NCI-H460 (cell line): ENCODE results near the gene CASS4. TPM values are rescaled to one million over a fixed set of nuclear protein-coding genes. Genes with fewer than 3 reads are reported as not detected.

Experiments
- DNase-seq: peaks from one replicate; pipeline ENCODE4 v3.0.0-alpha.2; 2016; ENCODE audit warnings: low read depth; ENCODE audit errors: extremely low read depth
- total RNA-seq: library from RNA; depleted of rRNA; stranded (reverse); fragments of >200 nt; shearing (Covaris generic); gene quantifications from 2 replicates; pipeline ENCODE4 v1.2.3, GENCODE V29; 2014

CASS4 gene
- total RNA-seq, 1 experiment from 2014 or later, result 0.05 TPM

GRCh38 chr20:56422076-56422823 is 10.2 kb downstream of the CASS4 start:
- no peak for DNase-seq

GRCh38 chr20:56422824-56423189 is 10.7 kb downstream of the CASS4 start:
- DNase-seq, result no peak

GRCh38 chr20:56423211-56423610 is 11.2 kb downstream of the CASS4 start:
- no peak for DNase-seq

GRCh38 chr20:56423886-56424285 is 11.8 kb downstream of the CASS4 start:
- no peak for DNase-seq

GRCh38 chr20:56424931-56425330 is 12.9 kb downstream of the CASS4 start:
- no peak for DNase-seq

- DNase-seq, result no peak
Measured at GRCh38 chr20:56426026-56426425, 14.0 kb downstream of the CASS4 start.

GRCh38 chr20:56426926-56427325 is 14.9 kb downstream of the CASS4 start:
- DNase-seq, result no peak

- DNase-seq, result no peak
Measured at GRCh38 chr20:56427797-56428196, 15.7 kb downstream of the CASS4 start.

GRCh38 chr20:56428410-56428809 is 16.4 kb downstream of the CASS4 start:
- DNase-seq, result no peak

- no peak for DNase-seq
Measured at GRCh38 chr20:56428881-56429280, 16.8 kb downstream of the CASS4 start.

- DNase-seq, result no peak
Measured at GRCh38 chr20:56429502-56429901, 17.4 kb downstream of the CASS4 start.

GRCh38 chr20:56429941-56430340 is 17.9 kb downstream of the CASS4 start:
- DNase-seq, result no peak

- DNase-seq, result no peak
Measured at GRCh38 chr20:56430461-56430860, 18.4 kb downstream of the CASS4 start.

- no peak for DNase-seq
Measured at GRCh38 chr20:56430957-56431356, 18.9 kb downstream of the CASS4 start.

- no peak for DNase-seq
Measured at GRCh38 chr20:56431471-56431870, 19.4 kb downstream of the CASS4 start.

GRCh38 chr20:56433221-56433879 is 21.3 kb downstream of the CASS4 start:
- DNase-seq, result no peak

- DNase-seq, result no peak
Measured at GRCh38 chr20:56433880-56434255, 21.8 kb downstream of the CASS4 start.

- no peak for DNase-seq
Measured at GRCh38 chr20:56437196-56437960, 25.3 kb downstream of the CASS4 start.

- DNase-seq, result no peak
Measured at GRCh38 chr20:56438284-56438683, 26.2 kb downstream of the CASS4 start.

- no peak for DNase-seq
Measured at GRCh38 chr20:56439771-56440291, 27.8 kb downstream of the CASS4 start.

GRCh38 chr20:56440346-56441007 is 28.4 kb downstream of the CASS4 start:
- DNase-seq, result no peak
